ENCODE data around the gene DSCAML1.

The DSCAML1 gene

GRCh38 chr11:117687776-117688175 is 109.2 kb downstream of the DSCAML1 start:
- no peaks in the 10 kb centered on the region for H3K9me3 Mint-ChIP-seq
- peaks cover 12% of the 10 kb centered on the region for H3K27me3 Mint-ChIP-seq (ENCODE audit: low read depth)
- H3K4me1 Mint-ChIP-seq (ENCODE audit: low read depth), result no peaks in the 10 kb centered on the region
- H3K27ac Mint-ChIP-seq, result no peak overlapping the region
- H3K36me3 Mint-ChIP-seq (ENCODE audit: low read depth), result no peaks in the 10 kb centered on the region
- no peak overlapping the region for H3K4me3 Mint-ChIP-seq

- Mint-ChIP-seq H3K4me1 (ENCODE audit: low read depth) (no peaks in the 10 kb centered on the region), H3K27ac (no peak overlapping the region), H3K36me3 (ENCODE audit: low read depth) (no peaks in the 10 kb centered on the region), H3K4me3 (no peak overlapping the region), H3K27me3 (ENCODE audit: low read depth) (peaks cover 9% of the 10 kb centered on the region), H3K9me3 (no peaks in the 10 kb centered on the region)
Observed at GRCh38 chr11:117686711-117687110, 110.3 kb downstream of the DSCAML1 start.

GRCh38 chr11:117685566-117685965 is 111.5 kb downstream of the DSCAML1 start:
- no peak overlapping the region for H3K27ac Mint-ChIP-seq
- no peaks in the 10 kb centered on the region for H3K9me3 Mint-ChIP-seq
- H3K4me3 Mint-ChIP-seq, result no peak overlapping the region
- H3K4me1 Mint-ChIP-seq (ENCODE audit: low read depth), result no peaks in the 10 kb centered on the region
- H3K27me3 Mint-ChIP-seq (ENCODE audit: low read depth), result peaks cover 9% of the 10 kb centered on the region
- no peaks in the 10 kb centered on the region for H3K36me3 Mint-ChIP-seq (ENCODE audit: low read depth)

- peaks cover 9% of the 10 kb centered on the region for H3K27me3 Mint-ChIP-seq (ENCODE audit: low read depth)
- no peak overlapping the region for H3K4me3 Mint-ChIP-seq
- H3K27ac Mint-ChIP-seq, result no peak overlapping the region
- no peaks in the 10 kb centered on the region for H3K36me3 Mint-ChIP-seq (ENCODE audit: low read depth)
- H3K9me3 Mint-ChIP-seq, result no peaks in the 10 kb centered on the region
- no peaks in the 10 kb centered on the region for H3K4me1 Mint-ChIP-seq (ENCODE audit: low read depth)
Observed at GRCh38 chr11:117684731-117685130, 112.3 kb downstream of the DSCAML1 start.

- Mint-ChIP-seq H3K27me3 (ENCODE audit: low read depth) (peaks cover 9% of the 10 kb centered on the region), H3K9me3 (no peaks in the 10 kb centered on the region), H3K36me3 (ENCODE audit: low read depth) (no peaks in the 10 kb centered on the region), H3K27ac (no peak overlapping the region), H3K4me3 (no peak overlapping the region), H3K4me1 (ENCODE audit: low read depth) (no peaks in the 10 kb centered on the region)
Observed at GRCh38 chr11:117684111-117684510, 112.9 kb downstream of the DSCAML1 start.

- Mint-ChIP-seq H3K4me1 (ENCODE audit: low read depth) (no peaks in the 10 kb centered on the region), H3K27ac (no peak overlapping the region), H3K9me3 (no peaks in the 10 kb centered on the region), H3K4me3 (no peak overlapping the region), H3K27me3 (ENCODE audit: low read depth) (peaks cover 9% of the 10 kb centered on the region), H3K36me3 (ENCODE audit: low read depth) (no peaks in the 10 kb centered on the region)
Observed at GRCh38 chr11:117681438-117681837, 115.6 kb downstream of the DSCAML1 start.

GRCh38 chr11:117679461-117679860 is 117.6 kb downstream of the DSCAML1 start:
- no peak overlapping the region for H3K27ac Mint-ChIP-seq
- H3K4me1 Mint-ChIP-seq (ENCODE audit: low read depth), result no peaks in the 10 kb centered on the region
- H3K36me3 Mint-ChIP-seq (ENCODE audit: low read depth), result no peaks in the 10 kb centered on the region
- no peak overlapping the region for H3K4me3 Mint-ChIP-seq
- H3K27me3 Mint-ChIP-seq (ENCODE audit: low read depth), result peaks cover 4% of the 10 kb centered on the region
- H3K9me3 Mint-ChIP-seq, result no peaks in the 10 kb centered on the region

- no peaks in the 10 kb centered on the region for H3K4me1 Mint-ChIP-seq (ENCODE audit: low read depth)
- H3K27me3 Mint-ChIP-seq (ENCODE audit: low read depth), result peaks cover 4% of the 10 kb centered on the region
- H3K27ac Mint-ChIP-seq, result no peak overlapping the region
- H3K36me3 Mint-ChIP-seq (ENCODE audit: low read depth), result no peaks in the 10 kb centered on the region
- no peak overlapping the region for H3K4me3 Mint-ChIP-seq
- H3K9me3 Mint-ChIP-seq, result no peaks in the 10 kb centered on the region
Observed at GRCh38 chr11:117678658-117679406, 118.2 kb downstream of the DSCAML1 start.

- Mint-ChIP-seq H3K27ac (no peak overlapping the region), H3K36me3 (ENCODE audit: low read depth) (no peaks in the 10 kb centered on the region), H3K27me3 (ENCODE audit: low read depth) (peaks cover 1% of the 10 kb centered on the region), H3K4me3 (no peak overlapping the region), H3K9me3 (no peaks in the 10 kb centered on the region), H3K4me1 (ENCODE audit: low read depth) (no peaks in the 10 kb centered on the region)
Observed at GRCh38 chr11:117677729-117678310, 119.2 kb downstream of the DSCAML1 start.

- H3K4me1 Mint-ChIP-seq (ENCODE audit: low read depth), result no peaks in the 10 kb centered on the region
- no peaks in the 10 kb centered on the region for H3K9me3 Mint-ChIP-seq
- no peaks in the 10 kb centered on the region for H3K27me3 Mint-ChIP-seq (ENCODE audit: low read depth)
- H3K27ac Mint-ChIP-seq, result no peak overlapping the region
- H3K36me3 Mint-ChIP-seq (ENCODE audit: low read depth), result no peaks in the 10 kb centered on the region
- H3K4me3 Mint-ChIP-seq, result no peak overlapping the region
Observed at GRCh38 chr11:117676501-117676900, 120.5 kb downstream of the DSCAML1 start.

- Mint-ChIP-seq H3K9me3 (no peaks in the 10 kb centered on the region), H3K27ac (no peak overlapping the region), H3K27me3 (ENCODE audit: low read depth) (no peaks in the 10 kb centered on the region), H3K36me3 (ENCODE audit: low read depth) (no peaks in the 10 kb centered on the region), H3K4me1 (ENCODE audit: low read depth) (no peaks in the 10 kb centered on the region), H3K4me3 (no peak overlapping the region)
Observed at GRCh38 chr11:117673602-117674001, 123.4 kb downstream of the DSCAML1 start.

- Mint-ChIP-seq H3K27me3 (ENCODE audit: low read depth) (no peaks in the 10 kb centered on the region), H3K4me1 (ENCODE audit: low read depth) (no peaks in the 10 kb centered on the region), H3K4me3 (no peak overlapping the region), H3K27ac (no peak overlapping the region), H3K9me3 (no peaks in the 10 kb centered on the region), H3K36me3 (ENCODE audit: low read depth) (no peaks in the 10 kb centered on the region)
Observed at GRCh38 chr11:117671370-117671769, 125.6 kb downstream of the DSCAML1 start.

GRCh38 chr11:117670924-117671323 is 126.1 kb downstream of the DSCAML1 start:
- no peaks in the 10 kb centered on the region for H3K27me3 Mint-ChIP-seq (ENCODE audit: low read depth)
- H3K9me3 Mint-ChIP-seq, result no peaks in the 10 kb centered on the region
- no peaks in the 10 kb centered on the region for H3K36me3 Mint-ChIP-seq (ENCODE audit: low read depth)
- no peak overlapping the region for H3K27ac Mint-ChIP-seq
- no peak overlapping the region for H3K4me3 Mint-ChIP-seq
- no peaks in the 10 kb centered on the region for H3K4me1 Mint-ChIP-seq (ENCODE audit: low read depth)

GRCh38 chr11:117670443-117670842 is 126.6 kb downstream of the DSCAML1 start:
- Mint-ChIP-seq H3K9me3 (no peaks in the 10 kb centered on the region), H3K36me3 (ENCODE audit: low read depth) (no peaks in the 10 kb centered on the region), H3K27ac (no peak overlapping the region), H3K4me3 (no peak overlapping the region), H3K4me1 (ENCODE audit: low read depth) (no peaks in the 10 kb centered on the region), H3K27me3 (ENCODE audit: low read depth) (no peaks in the 10 kb centered on the region)

- H3K27me3 Mint-ChIP-seq (ENCODE audit: low read depth), result no peaks in the 10 kb centered on the region
- H3K27ac Mint-ChIP-seq, result no peak overlapping the region
- no peaks in the 10 kb centered on the region for H3K9me3 Mint-ChIP-seq
- H3K4me1 Mint-ChIP-seq (ENCODE audit: low read depth), result no peaks in the 10 kb centered on the region
- no peak overlapping the region for H3K4me3 Mint-ChIP-seq
- H3K36me3 Mint-ChIP-seq (ENCODE audit: low read depth), result no peaks in the 10 kb centered on the region
Observed at GRCh38 chr11:117669616-117670015, 127.4 kb downstream of the DSCAML1 start.

All from T-helper 1 cell treated with Interleukin-12 subunit alpha and Interleukin-12 subunit beta and Interleukin-4 antibody, amounts not matched to agents 30 μg/mL and 1 μg/mL, for 36 hours (primary cell).